PC-9 (cell line): ENCODE results near the gene RNF11.

Source experiments
- CTCF ChIP-seq: fragments of 200-600 bp; sonication (generic); conservative IDR thresholded peaks from 2 replicates; pipeline ENCODE4 v1.6.1; 2017; ENCODE audit warnings: mixed run types, antibody characterized with exemption, mild to moderate bottlenecking, moderate library complexity
- EZH2 ChIP-seq: fragments of 200-600 bp; sonication (generic); IDR thresholded peaks from 2 replicates; pipeline ENCODE4 v1.8.0; 2017; ENCODE audit warnings: antibody characterized with exemption, low read depth

GRCh38 chr1:51317798-51318197, 81.7 kb downstream of the RNF11 start:
- no peak for TF ChIP-seq CTCF
- TF ChIP-seq EZH2, result no peak
